ENCODE results near the gene KHSRP.

The KHSRP gene, protein sequence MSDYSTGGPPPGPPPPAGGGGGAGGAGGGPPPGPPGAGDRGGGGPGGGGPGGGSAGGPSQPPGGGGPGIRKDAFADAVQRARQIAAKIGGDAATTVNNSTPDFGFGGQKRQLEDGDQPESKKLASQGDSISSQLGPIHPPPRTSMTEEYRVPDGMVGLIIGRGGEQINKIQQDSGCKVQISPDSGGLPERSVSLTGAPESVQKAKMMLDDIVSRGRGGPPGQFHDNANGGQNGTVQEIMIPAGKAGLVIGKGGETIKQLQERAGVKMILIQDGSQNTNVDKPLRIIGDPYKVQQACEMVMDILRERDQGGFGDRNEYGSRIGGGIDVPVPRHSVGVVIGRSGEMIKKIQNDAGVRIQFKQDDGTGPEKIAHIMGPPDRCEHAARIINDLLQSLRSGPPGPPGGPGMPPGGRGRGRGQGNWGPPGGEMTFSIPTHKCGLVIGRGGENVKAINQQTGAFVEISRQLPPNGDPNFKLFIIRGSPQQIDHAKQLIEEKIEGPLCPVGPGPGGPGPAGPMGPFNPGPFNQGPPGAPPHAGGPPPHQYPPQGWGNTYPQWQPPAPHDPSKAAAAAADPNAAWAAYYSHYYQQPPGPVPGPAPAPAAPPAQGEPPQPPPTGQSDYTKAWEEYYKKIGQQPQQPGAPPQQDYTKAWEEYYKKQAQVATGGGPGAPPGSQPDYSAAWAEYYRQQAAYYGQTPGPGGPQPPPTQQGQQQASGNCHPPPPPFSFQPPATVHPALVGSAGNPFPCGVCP

DNA sequence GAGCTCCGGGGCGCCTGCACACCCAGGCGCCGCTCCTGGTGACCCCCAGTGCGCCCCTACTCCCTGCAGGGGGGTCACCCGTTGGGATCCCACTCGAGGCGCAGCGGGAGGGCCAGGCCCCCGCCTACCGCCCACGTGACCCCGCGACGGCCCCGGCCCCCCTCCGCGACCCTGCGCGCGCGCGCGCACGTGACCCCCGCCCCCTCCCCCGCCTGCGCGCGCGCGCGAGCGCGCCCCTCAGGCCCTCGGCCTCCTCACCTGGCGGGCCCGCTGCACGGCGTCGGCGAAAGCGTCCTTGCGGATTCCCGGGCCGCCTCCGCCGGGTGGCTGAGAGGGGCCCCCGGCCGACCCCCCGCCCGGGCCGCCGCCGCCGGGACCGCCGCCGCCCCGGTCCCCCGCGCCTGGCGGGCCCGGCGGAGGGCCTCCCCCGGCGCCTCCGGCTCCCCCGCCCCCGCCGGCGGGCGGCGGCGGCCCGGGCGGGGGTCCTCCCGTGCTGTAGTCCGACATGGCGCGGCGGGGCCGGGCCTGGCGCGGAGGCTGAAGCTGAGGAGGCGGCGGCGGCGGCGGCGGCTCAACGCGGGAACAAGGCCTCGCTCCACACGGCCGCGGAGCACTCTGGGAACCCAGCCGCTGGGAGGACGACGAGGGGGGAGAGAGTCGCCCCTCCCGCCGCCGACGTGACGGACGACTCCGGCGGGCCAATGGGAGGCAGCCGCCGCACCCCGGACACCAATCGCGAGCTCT, at the start of gene KHSRP:
Gene KHSRP (minus strand): TSS at position 617 of the 744 bp plus-strand sequence. CDS start 110 bp downstream, at position 507.
- no peak for FAIRE-seq

DNA sequence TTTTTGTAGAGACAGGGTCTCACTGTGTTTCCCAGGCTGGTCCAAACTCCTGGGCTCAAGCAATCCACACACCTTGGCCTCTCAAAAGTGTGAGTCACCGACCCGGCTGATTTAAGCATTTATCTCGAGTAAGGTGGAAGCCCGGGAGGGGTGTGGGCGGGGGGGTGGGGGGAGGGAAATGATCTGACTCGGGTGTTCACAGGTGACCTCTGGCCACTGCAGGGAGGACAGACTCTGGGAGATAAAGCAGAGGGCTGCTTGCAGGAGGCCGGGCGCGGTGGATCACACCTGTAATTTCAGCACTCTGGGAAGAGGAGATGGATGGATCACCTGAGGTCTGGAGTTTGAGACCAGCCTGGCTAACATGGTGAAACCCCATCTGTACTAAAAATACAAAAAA, 49.0 kb upstream of the KHSRP start:
- no peak for FAIRE-seq

DNA sequence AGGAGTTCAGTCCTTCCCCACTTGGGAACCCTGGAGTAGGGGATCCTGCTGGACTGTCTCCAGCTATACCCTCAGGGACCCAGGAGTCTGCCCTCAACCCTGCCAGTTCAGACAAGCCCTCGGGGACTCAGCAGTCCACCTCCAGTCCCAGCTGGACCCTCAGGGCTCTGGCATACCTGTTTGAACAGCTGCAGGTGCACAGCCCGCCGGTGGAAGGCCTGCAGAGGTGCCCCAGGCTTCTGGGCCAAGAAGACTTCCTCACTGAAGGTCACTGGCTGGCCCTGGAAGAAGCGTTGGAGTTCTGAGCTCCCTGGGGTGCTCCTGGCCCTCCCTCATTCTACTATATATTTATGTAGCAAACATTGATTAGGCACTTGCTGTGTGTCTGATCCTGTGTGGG, 48.1 kb upstream of the KHSRP start:
- FAIRE-seq, result no peak

DNA sequence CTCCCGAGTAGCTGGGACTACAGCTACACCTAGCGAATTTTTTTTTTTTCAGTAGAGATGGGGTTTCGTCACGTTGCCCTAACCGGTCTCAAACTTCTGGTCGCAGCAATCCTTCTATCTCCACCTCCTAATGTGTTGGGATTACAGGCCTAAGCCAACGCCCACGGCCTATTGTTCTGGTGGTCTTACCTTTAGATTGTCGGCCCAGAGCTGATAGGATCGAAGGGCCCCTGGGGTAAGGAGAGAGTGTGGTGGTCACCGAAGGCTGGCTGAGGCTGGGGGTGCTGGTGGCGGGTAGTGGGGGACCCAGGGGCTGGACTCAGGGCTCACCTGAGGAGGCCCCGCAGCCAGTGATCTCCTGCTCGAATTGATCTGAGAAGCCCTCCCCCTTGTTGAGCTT, 46.5 kb upstream of the KHSRP start:
- no peak for FAIRE-seq

DNA sequence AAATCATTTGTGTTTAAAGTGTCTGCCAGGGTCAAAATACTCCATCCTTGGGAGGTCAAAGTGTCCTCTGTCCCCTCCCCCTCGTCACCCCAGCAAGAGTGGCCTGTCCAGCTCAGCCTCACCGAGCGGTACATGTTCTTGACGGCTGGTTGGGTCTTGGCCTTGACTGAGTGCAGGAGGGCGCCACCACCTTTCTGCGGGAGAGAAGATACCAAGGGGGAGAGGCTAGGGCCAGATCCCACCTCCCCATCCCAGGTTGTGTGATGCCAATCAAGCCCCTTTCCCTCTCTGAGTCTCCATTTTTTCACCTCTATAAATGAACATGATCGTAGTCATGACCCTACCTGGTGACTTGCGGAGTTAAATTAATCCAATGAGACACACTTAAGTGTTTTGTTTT, 45.6 kb upstream of the KHSRP start:
- FAIRE-seq, result no peak

DNA sequence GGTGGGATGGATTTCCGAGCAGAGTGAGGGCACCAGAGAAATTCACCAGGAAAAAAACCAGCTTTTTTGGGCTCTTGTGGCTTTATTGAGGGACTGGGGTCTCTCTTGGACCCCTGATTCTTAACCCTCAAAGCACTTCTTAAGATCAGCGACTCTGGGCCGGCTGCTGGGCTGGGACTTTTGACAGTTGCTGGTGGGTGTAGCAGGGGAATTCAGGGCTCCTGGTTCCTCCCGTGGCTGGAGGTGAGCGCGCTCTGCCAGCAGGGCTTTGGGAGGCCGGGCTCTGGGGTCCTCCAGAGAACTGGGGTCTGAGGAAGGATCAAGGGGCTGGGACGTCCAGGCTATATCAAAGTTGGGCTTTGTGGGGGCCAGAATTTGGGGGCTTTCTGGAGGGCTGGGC, 42.8 kb upstream of the KHSRP start:
- no peak for FAIRE-seq

DNA sequence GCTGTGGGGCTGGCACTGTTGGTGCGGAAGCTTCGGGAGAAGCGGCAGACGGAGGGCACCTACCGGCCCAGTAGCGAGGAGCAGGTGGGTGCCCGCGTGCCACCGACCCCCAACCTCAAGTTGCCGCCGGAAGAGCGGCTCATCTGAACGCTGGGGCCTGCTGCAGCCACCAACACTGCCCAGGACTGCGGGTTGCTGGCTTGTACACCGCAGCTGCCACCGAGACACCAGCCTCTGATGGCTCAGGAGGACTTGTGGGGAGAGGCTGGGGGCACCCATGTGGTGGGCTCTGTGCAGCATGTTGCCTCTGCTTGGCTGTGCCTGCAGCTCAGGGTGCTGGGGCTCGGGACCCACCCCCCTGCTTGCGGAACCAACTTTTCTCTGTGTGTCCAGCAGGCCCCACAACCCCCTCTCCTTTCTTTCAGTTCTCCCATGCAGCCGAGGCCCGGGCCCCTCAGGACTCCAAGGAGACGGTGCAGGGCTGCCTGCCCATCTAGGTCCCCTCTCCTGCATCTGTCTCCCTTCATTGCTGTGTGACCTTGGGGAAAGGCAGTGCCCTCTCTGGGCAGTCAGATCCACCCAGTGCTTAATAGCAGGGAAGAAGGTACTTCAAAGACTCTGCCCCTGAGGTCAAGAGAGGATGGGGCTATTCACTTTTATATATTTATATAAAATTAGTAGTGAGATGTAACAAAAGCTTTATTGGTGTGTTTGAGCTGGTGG, 42.1 kb upstream of the KHSRP start:
- FAIRE-seq, result no peak

DNA sequence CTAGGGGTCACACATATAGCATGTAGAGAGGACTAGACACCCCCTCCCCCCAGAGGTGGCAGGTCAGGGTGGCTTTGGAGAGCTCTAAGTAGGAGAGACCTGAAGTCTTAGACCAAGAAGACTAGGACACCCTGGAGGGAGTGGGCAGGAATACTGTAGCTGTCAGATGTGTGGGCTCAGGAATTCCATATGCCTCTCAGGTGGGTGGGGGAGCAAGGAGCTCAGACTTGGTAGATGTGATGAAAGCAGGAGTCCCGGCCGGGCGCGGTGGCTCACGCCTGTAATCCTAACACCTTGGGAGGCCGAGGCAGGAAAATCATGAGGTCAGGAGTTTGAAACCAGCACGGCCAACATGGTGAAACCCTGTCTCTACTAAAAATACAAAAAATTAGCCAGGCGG, 41.1 kb upstream of the KHSRP start:
- no peak for FAIRE-seq

DNA sequence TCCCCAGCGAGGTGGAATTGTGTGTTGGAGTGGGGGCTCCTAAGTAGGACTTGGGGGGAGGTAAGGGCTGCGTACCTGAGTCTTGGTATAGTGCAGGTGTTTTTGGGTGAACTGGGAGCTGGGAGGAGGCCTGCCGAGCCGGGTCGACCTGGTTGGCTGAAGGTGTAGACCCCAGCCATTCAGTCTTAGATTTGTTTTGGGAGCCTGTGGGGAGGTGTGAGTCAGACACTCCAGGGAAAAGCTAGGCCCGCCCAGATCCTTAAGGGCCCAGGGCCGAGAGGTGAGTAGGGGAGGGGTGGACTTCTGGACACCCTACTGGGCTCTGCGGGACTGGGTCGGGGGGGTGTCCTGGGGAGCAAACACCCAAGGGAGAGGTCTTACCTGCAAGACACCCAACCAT, 40.4 kb upstream of the KHSRP start:
- FAIRE-seq, result no peak

DNA sequence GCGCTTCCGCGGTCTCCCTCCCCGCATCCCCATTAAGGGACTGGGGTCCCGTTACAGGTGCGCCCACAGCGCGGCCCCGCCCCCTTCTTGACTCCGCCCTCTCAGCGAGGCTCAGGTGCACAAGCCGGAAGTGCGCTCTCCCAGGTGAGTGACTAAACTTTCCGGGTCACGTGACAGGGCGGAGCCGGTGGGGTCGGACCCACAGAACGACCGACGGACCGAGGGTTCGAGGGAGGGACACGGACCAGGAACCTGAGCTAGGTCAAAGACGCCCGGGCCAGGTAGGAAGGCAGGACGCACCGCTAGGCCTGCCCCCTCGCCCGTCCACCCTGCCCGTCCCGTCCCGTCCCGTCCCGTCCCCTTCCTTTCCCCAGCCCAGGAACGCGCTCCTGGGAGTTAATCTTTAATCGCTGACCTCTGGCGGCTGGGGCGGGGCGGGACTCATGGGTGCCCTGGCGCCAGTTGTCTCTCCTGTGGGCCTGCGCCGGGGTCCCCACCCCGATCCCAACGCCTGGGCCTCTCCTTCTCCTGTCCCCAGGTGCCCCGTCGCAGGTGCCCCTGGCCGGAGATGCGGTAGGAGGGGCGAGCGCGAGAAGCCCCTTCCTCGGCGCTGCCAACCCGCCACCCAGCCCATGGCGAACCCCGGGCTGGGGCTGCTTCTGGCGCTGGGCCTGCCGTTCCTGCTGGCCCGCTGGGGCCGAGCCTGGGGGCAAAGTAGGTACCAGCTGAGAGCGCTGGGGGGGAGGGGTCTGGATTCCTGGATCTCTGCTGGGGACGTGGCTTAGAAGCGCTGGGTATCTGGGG, 39.7 kb upstream of the KHSRP start, which contains the start of gene CRB3:
Gene CRB3 (plus strand): TSS at position 202 of the 804 bp plus-strand sequence. CDS start 431 bp downstream, at position 633.
- no peak for FAIRE-seq

DNA sequence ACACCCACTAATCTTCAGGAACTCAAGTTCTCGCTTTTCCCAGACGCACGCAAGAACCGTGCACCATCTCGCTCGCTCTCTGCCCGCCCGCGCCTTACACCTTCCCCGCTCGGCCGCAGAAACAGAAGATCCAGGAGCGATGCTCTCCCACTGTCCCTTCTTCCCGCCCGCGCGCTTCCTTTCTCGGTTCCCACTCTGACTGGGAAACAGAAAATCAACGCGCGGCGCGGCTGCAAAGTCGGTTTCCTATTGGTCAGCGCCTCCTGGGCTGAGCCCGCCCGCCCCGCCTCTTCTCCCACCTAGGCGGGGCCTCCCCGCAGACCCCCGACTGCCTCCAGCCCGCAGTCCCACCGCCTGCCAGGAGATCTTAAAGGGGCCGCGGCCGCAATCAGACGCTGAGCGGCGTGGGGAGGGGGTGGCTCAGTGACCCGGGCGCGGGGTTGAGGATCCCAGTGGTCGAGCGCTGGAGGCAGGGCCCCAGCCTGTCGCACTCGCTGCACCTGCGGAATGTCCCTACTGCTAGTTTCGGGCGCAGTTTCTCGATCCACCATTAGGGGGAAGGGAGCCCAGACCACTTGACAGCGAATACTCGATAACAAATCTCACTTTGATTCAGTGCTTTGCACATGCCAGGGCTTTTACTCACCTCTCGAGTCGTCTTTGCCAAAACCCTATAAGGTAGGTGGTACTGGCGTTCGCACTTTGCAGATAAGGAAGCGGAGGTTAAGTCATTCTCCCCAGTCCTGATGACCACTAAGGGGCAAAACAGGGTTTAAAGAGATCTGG, 35.7 kb upstream of the KHSRP start:
- no peak for FAIRE-seq

DNA sequence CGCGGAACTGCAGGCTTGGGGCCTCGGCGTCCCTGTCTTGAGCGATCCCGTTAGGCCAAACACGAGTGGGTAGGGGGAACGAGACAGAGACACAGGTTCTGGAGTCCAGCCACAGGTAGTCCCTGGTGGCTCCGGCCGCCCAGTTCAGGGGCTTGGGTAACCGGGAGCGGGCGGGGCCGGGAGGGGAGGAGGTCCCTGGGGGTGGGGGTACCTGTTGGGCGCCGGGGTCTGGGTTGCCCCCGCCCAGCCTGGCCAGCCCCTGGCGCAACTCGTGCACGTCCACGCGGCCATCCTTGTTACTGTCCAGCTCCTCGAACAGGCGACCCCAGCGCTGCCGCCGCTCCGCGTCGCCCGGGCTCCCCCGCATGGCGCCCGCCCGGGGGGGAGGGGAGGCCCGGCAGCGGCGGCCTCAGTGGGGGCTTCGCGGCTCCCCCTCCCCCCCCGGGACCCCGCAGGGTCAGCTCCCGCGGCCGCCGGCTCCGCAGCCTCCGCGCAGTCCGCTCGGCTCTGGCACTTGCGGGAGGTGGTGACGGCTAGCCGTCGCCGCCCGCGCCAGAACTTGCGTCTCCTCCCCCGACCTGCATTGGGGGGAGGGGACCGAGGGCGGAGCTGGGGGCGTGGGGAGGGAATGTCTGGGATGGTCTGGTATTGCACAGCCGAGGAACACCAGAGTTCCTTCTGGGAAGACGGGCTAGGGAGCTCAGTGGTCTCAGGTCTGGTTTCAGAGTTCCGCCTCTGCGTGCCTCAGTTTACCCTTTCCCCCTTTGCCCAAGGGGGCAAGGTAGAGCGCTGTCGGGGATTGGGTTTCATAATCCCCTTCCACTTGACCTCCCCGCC, 34.9 kb upstream of the KHSRP start, which contains the start of gene SLC25A23:
Gene SLC25A23 (minus strand): TSS at position 531 of the 837 bp plus-strand sequence. CDS start 164 bp downstream, at position 367.
- no peak for FAIRE-seq

DNA sequence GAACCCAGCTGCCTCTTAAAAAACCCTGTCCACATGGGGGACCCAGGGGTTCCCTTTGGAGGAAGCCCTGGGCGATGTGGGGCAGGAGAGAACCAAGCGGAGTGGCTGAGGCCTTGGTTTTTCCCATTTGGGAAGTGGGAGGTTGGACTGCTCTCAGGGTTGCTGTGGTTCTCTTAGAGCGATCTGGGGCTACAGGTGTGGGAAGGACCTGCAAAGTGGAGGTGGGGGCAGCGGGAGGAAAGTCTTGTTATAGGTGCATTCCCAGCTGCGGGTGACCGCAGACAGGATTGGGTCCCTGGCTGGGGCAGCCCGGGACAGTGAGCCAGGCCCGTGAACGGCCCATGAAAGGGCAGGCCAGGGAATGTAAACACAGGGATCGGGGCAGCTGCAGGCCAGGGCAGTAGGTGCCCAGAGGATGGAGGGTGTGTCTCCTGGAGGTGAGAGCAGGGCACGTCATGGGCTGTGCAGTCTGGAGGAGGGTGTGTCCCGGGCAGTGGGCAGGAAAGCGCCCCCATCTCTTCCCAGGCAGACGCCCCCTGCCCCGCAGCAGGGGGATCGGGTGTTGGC, 34.2 kb upstream of the KHSRP start:
- no peak for FAIRE-seq

DNA sequence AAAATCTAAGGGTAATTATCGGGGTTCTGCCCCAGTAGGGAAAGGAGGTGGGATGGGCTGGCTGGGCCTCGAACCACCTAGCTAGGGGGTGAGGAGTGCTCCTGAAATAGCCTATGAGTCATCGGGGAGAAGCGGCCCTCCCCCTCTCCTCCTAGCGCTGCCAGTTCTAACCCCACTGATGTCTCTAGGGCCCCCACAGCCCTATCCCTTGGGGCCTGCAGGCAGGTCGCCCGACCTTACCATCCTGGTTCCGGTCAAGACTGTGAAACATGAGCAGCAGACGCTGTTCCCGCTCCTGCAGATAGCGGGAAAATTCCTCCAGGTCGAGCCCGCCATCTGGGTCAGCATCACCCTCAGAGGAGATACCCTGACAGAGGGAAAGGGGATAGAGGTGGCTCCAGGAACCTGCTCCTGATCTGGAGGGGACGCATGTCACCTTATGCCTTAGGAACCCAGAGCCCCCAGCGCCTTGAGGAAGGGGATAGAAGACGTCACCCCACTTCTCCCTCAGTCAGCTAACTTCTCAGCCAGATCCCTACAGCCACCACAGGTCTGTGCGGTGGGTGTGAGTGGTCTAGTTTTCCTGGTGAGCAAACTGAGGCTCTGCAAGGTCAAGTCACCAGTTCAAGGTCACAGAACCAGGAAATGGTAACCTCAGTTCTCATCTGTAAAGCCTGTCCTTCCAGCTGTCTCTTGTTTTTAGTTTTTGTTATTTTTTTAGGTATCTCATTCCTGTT, 33.5 kb upstream of the KHSRP start:
- no peak for FAIRE-seq

DNA sequence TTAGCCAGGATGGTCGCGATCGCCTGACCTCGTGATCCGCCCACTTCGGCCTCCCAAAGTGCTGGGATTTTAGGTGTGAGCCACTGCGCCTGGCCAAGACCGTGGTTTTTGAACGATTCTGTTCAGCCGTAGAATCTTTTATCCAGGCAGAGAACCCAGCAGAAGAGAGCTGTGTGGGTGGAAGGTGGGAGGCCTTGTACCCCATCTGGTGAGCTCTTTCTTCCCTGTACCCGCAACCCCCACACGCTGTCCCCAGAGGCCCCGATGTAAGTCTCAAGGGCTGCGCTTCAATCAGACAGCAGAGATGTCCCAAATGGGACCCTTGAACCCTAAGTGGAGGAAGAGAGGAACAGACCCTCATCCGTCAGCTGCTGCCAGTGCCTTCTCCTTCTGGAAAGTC, 31.3 kb upstream of the KHSRP start:
- FAIRE-seq, result no peak

DNA sequence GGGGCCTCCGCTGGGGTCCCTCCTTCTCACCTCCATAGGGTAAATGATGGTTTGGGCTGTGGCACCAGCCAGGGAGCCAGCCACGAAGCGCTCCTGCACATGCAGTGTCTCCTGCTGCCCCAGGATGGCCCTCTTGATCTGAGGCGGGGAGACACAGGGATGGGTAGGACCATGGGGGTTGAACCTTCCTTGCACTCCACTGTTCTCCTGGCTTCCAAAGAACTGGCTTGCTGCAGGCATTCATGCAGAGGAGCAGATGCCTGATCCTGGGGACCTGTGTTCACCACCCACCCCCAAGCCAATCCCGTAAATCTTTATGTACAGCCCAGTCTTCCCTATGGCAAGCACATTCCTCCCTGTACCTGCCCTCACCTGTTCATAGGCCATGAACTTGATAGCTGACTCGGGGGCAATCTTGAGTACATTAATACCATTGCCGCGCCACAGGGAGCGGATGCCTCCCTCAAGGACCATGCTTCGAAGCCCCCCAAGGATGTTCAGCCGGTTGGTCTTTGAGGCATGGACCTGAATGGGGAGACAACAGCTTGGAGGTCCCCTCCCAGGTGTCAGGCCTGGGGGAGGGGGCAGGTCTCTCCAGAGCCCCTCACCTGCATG, 29.4 kb upstream of the KHSRP start:
- FAIRE-seq, result no peak

DNA sequence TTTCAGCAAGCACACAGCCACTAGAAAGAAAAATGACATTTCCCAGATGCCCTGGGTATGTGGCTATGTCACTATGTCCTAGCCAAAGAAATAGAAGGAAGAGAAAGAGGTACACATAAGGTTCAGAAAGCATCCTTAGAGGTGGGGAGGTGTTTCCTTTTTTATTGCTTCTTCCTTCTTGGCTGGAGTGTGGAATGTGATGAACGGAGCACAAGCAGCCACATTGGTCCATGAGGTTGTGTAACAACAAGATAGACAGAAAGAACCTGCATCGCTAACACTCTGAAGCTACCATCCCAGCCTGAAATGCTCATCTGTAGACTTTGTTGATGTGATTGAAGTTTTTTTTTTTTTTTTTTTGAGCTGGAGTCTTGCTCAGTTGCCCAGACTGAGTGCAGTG, 28.3 kb upstream of the KHSRP start:
- no peak for FAIRE-seq

DNA sequence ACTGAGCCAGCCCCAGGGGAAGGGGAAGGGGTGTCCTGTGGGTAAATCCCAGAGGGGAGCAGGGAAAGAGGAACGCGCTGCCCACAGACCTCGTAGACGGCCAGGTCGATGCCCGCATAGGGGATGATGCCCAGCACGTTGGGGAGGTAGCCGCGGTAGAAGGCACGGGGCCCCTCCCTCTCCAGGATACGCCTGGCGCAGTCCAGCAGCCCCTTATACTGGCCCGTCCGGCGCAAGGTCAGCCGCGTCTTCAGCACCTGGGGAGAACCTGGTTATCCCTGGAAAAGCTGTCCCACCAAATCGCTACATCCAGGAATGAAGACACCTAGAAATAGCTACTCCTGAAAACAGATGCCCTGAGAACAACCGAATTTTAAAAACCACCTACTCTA, 27.6 kb upstream of the KHSRP start:
- FAIRE-seq, result no peak
